OCI-LY1 (cell line): ENCODE measurements around the gene STEAP3.

ENCODE experiments used
- CTCF ChIP-seq: fragments of 200-600 bp; sonication (generic), shearing (Covaris generic); IDR thresholded peaks from 2 replicates; pipeline ENCODE4 v1.5.1; 2017; ENCODE audit warnings: mild to moderate bottlenecking, antibody characterized with exemption, low read length, moderate library complexity, mixed read lengths
- EZH2 ChIP-seq: fragments of 200-600 bp; sonication (generic), shearing (Covaris generic); IDR thresholded peaks from 2 replicates; pipeline ENCODE4 v1.8.0; 2017; ENCODE audit warnings: borderline replicate concordance, mixed run types, mild to moderate bottlenecking, antibody characterized with exemption, low read length, moderate library complexity, mixed read lengths

- TF ChIP-seq CTCF (no peak), EZH2 (no peak)
Observed at GRCh38 chr2:119190321-119191111, 33.1 kb upstream of the STEAP3 start.
